ENCODE results near the gene PSPC1. TPM values are rescaled to one million over a fixed set of nuclear protein-coding genes. Genes with fewer than 3 reads are reported as not detected.
"Not testable (repeated sequence)": the region's sequence is repeated elsewhere in the genome, so short reads cannot be mapped to it uniquely, and the experiment has no call there.

The PSPC1 gene
- total and polyA plus RNA-seq, 3 experiments from 2014 or later: 33.0 to 112 (median 104) TPM

- no peak for DNase-seq
- CTCF ChIA-PET: no interaction called here
These were observed 1.2 kb downstream of the PSPC1 start for GRCh38 chr13:19781526-19781925.

GRCh38 chr13:19780753-19781418 is 1.9 kb downstream of the PSPC1 start:
- H3K27me3 ChIP-seq (ENCODE audit: insufficient read depth, low read length, poor library complexity, severe bottlenecking); H3K36me3 ChIP-seq (ENCODE audit: insufficient read depth, low read length); CTCF ChIA-PET; H3K27ac ChIP-seq (ENCODE audit: low read depth, low read length); H3K9me3 Mint-ChIP-seq; H3K4me1 ChIP-seq (ENCODE audit: insufficient read depth, low read length); H3K9me3 ChIP-seq (ENCODE audit: low read length); DNase-seq; H3K27me3 Mint-ChIP-seq: not testable (repeated sequence)
- H3K36me3 Mint-ChIP-seq: peaks cover 0 to 20% (median 2%) of the 10 kb centered on the region in 3 donors
- POLR2A ChIA-PET: interaction anchor here (0.7 to 3.8 kb wide), 3 partner anchors 84 to 1549 kb away, joined by 6 to 30 read pairs (median 11); partner anchors contain the start of gene ZMYM5
- H3K4me1 Mint-ChIP-seq: peaks cover 11 to 21% (median 15%) of the 10 kb centered on the region in 3 donors
- H3K27ac Mint-ChIP-seq: peak overlapping the region in 7 of 8 donors; percentile 24 to 99 (median 88)
- H3K4me3 Mint-ChIP-seq: peak overlapping the region; percentile 98 to 100 (median 99)
- H3K4me3 ChIP-seq (ENCODE audit: low read length): peak overlapping the region; percentile 97

More at GRCh38 chr13:19781526-19781925, 1.2 kb downstream of the PSPC1 start:
- POLR2A ChIA-PET: interaction anchor here (1.2 to 3.8 kb wide), 4 partner anchors 14 to 175 kb away, joined by 3 to 30 read pairs (median 7); partner anchors contain the start of genes MPHOSPH8 and ZMYM5
- Mint-ChIP-seq H3K27ac (peak overlapping the region; percentile 94 to 99 (median 99)), H3K36me3 (peaks cover 0 to 16% (median 2%) of the 10 kb centered on the region in 3 donors), H3K4me1 (peaks cover 7 to 15% (median 9%) of the 10 kb centered on the region in 3 donors), H3K4me3 (peak overlapping the region; percentile 98 to 100 (median 99)), H3K9me3 (peaks cover 0 to 6% (median 0%) of the 10 kb centered on the region in 5 donors), H3K27me3 (peaks cover 0 to 6% of the 10 kb centered on the region in 2 donors)
- no peaks in the 10 kb centered on the region for H3K27me3 ChIP-seq (ENCODE audit: insufficient read depth, low read length, poor library complexity, severe bottlenecking)
- peak overlapping the region; percentile 96 for H3K27ac ChIP-seq (ENCODE audit: low read depth, low read length)
- peaks cover 5% of the 10 kb centered on the region for H3K4me1 ChIP-seq (ENCODE audit: insufficient read depth, low read length)
- H3K4me3 ChIP-seq (ENCODE audit: low read length): peak overlapping the region; percentile 97
- no peaks in the 10 kb centered on the region for H3K36me3 ChIP-seq (ENCODE audit: insufficient read depth, low read length)
- H3K9me3 ChIP-seq (ENCODE audit: low read length): no peaks in the 10 kb centered on the region

- Mint-ChIP-seq H3K36me3 (peaks cover 10 to 67% (median 11%) of the 10 kb centered on the region in 3 donors), H3K4me3 (peak overlapping the region in 2 of 7 donors; percentile 24 to 25), H3K27me3 (no peaks in the 10 kb centered on the region), H3K4me1 (peaks cover 50 to 71% (median 69%) of the 10 kb centered on the region in 3 donors), H3K9me3 (no peaks in the 10 kb centered on the region), H3K27ac (peak overlapping the region in 5 of 8 donors; percentile 2 to 71 (median 38))
- Histone ChIP-seq H3K36me3 (ENCODE audit: insufficient read depth, low read length) (peaks cover 10% of the 10 kb centered on the region), H3K4me1 (ENCODE audit: insufficient read depth, low read length) (peaks cover 18% of the 10 kb centered on the region), H3K27ac (ENCODE audit: low read depth, low read length) (no peak overlapping the region), H3K27me3 (ENCODE audit: insufficient read depth, low read length, poor library complexity, severe bottlenecking) (no peaks in the 10 kb centered on the region), H3K9me3 (ENCODE audit: low read length) (no peaks in the 10 kb centered on the region), H3K4me3 (ENCODE audit: low read length) (no peak overlapping the region)
- ChIA-PET CTCF (no interaction called here), POLR2A (no interaction called here)
- no peak for DNase-seq
These were observed 10.4 kb downstream of the PSPC1 start for GRCh38 chr13:19772306-19772705.

GRCh38 chr13:19769854-19770253 is 12.9 kb downstream of the PSPC1 start:
- Mint-ChIP-seq H3K36me3 (peaks cover 7 to 70% (median 11%) of the 10 kb centered on the region in 3 donors), H3K9me3 (no peaks in the 10 kb centered on the region), H3K27me3 (no peaks in the 10 kb centered on the region), H3K27ac (peak overlapping the region in 3 of 8 donors; percentile 12 to 56 (median 17)), H3K4me1 (peaks cover 51 to 75% (median 72%) of the 10 kb centered on the region in 3 donors), H3K4me3 (peak overlapping the region in 1 of 7 donors; percentile 1)
- H3K36me3 ChIP-seq (ENCODE audit: insufficient read depth, low read length): peaks cover 10% of the 10 kb centered on the region
- no peaks in the 10 kb centered on the region for H3K9me3 ChIP-seq (ENCODE audit: low read length)
- H3K27me3 ChIP-seq (ENCODE audit: insufficient read depth, low read length, poor library complexity, severe bottlenecking): no peaks in the 10 kb centered on the region
- CTCF ChIA-PET: no interaction called here
- DNase-seq: no peak
- H3K4me1 ChIP-seq (ENCODE audit: insufficient read depth, low read length): peaks cover 12% of the 10 kb centered on the region
- no peak overlapping the region for H3K27ac ChIP-seq (ENCODE audit: low read depth, low read length)
- no peak overlapping the region for H3K4me3 ChIP-seq (ENCODE audit: low read length)
- POLR2A ChIA-PET: no interaction called here

GRCh38 chr13:19767966-19768365 is 14.8 kb downstream of the PSPC1 start:
- H3K36me3 Mint-ChIP-seq: peaks cover 7 to 74% (median 16%) of the 10 kb centered on the region in 3 donors

GRCh38 chr13:19766591-19766990 is 16.2 kb downstream of the PSPC1 start:
- H3K4me1 Mint-ChIP-seq: peaks cover 55 to 80% (median 80%) of the 10 kb centered on the region in 3 donors
- CTCF ChIA-PET: no interaction called here
- no peak for DNase-seq

More at GRCh38 chr13:19767966-19768365, 14.8 kb downstream of the PSPC1 start:
- Histone ChIP-seq H3K9me3 (ENCODE audit: low read length) (no peaks in the 10 kb centered on the region), H3K4me1 (ENCODE audit: insufficient read depth, low read length) (peaks cover 15% of the 10 kb centered on the region), H3K36me3 (ENCODE audit: insufficient read depth, low read length) (peaks cover 10% of the 10 kb centered on the region), H3K27me3 (ENCODE audit: insufficient read depth, low read length, poor library complexity, severe bottlenecking) (no peaks in the 10 kb centered on the region), H3K4me3 (ENCODE audit: low read length) (no peak overlapping the region), H3K27ac (ENCODE audit: low read depth, low read length) (no peak overlapping the region)
- Mint-ChIP-seq H3K9me3 (no peaks in the 10 kb centered on the region), H3K27ac (peak overlapping the region in 3 of 8 donors; percentile 12 to 46 (median 29)), H3K4me3 (peak overlapping the region in 6 of 7 donors; percentile 29 to 66 (median 56)), H3K4me1 (peaks cover 50 to 79% (median 79%) of the 10 kb centered on the region in 3 donors), H3K27me3 (no peaks in the 10 kb centered on the region)
- DNase-seq: no peak
- ChIA-PET CTCF (no interaction called here), POLR2A (interaction anchor here (1.0 kb wide), 1 partner anchor 14 kb away, joined by 3 read pairs; the partner anchor contains the start of gene PSPC1)

GRCh38 chr13:19764237-19764636 is 18.5 kb downstream of the PSPC1 start:
- ChIA-PET CTCF (no interaction called here), POLR2A (no interaction called here)
- Histone ChIP-seq H3K4me3 (ENCODE audit: low read length) (no peak overlapping the region), H3K27ac (ENCODE audit: low read depth, low read length) (no peak overlapping the region), H3K36me3 (ENCODE audit: insufficient read depth, low read length) (no peaks in the 10 kb centered on the region), H3K27me3 (ENCODE audit: insufficient read depth, low read length, poor library complexity, severe bottlenecking) (no peaks in the 10 kb centered on the region), H3K9me3 (ENCODE audit: low read length) (no peaks in the 10 kb centered on the region), H3K4me1 (ENCODE audit: insufficient read depth, low read length) (peaks cover 25% of the 10 kb centered on the region)
- Mint-ChIP-seq H3K36me3 (peaks cover 5 to 72% (median 10%) of the 10 kb centered on the region in 3 donors), H3K27ac (peak overlapping the region in 4 of 8 donors; percentile 23 to 55 (median 48)), H3K27me3 (no peaks in the 10 kb centered on the region), H3K4me1 (peaks cover 63 to 86% (median 81%) of the 10 kb centered on the region in 3 donors), H3K9me3 (no peaks in the 10 kb centered on the region), H3K4me3 (peak overlapping the region in 4 of 7 donors; percentile 24 to 49 (median 44))
- DNase-seq: no peak

More at GRCh38 chr13:19766591-19766990, 16.2 kb downstream of the PSPC1 start:
- POLR2A ChIA-PET: no interaction called here
- Histone ChIP-seq H3K27ac (ENCODE audit: low read depth, low read length) (no peak overlapping the region), H3K9me3 (ENCODE audit: low read length) (no peaks in the 10 kb centered on the region), H3K4me3 (ENCODE audit: low read length) (no peak overlapping the region), H3K4me1 (ENCODE audit: insufficient read depth, low read length) (peaks cover 21% of the 10 kb centered on the region), H3K27me3 (ENCODE audit: insufficient read depth, low read length, poor library complexity, severe bottlenecking) (no peaks in the 10 kb centered on the region), H3K36me3 (ENCODE audit: insufficient read depth, low read length) (peaks cover 4% of the 10 kb centered on the region)
- peak overlapping the region in 6 of 7 donors; percentile 7 to 72 (median 52) for H3K4me3 Mint-ChIP-seq
- no peaks in the 10 kb centered on the region for H3K9me3 Mint-ChIP-seq
- peak overlapping the region in 3 of 8 donors; percentile 26 to 77 (median 76) for H3K27ac Mint-ChIP-seq
- no peaks in the 10 kb centered on the region for H3K27me3 Mint-ChIP-seq
- peaks cover 7 to 72% (median 11%) of the 10 kb centered on the region in 3 donors for H3K36me3 Mint-ChIP-seq

- H3K4me3 ChIP-seq (ENCODE audit: low read length): no peak overlapping the region
- DNase-seq: no peak
- Mint-ChIP-seq H3K4me3 (peak overlapping the region in 4 of 7 donors; percentile 27 to 53 (median 34)), H3K27me3 (no peaks in the 10 kb centered on the region), H3K9me3 (no peaks in the 10 kb centered on the region), H3K4me1 (peaks cover 64 to 87% (median 83%) of the 10 kb centered on the region in 3 donors), H3K36me3 (peaks cover 5 to 74% (median 10%) of the 10 kb centered on the region in 3 donors), H3K27ac (peak overlapping the region in 2 of 8 donors; percentile 15 to 62)
- ChIA-PET POLR2A (no interaction called here), CTCF (no interaction called here)
- no peaks in the 10 kb centered on the region for H3K9me3 ChIP-seq (ENCODE audit: low read length)
- H3K27me3 ChIP-seq (ENCODE audit: insufficient read depth, low read length, poor library complexity, severe bottlenecking): no peaks in the 10 kb centered on the region
- no peak overlapping the region for H3K27ac ChIP-seq (ENCODE audit: low read depth, low read length)
- H3K4me1 ChIP-seq (ENCODE audit: insufficient read depth, low read length): peaks cover 25% of the 10 kb centered on the region
- H3K36me3 ChIP-seq (ENCODE audit: insufficient read depth, low read length): no peaks in the 10 kb centered on the region
These were observed 19.1 kb downstream of the PSPC1 start for GRCh38 chr13:19763618-19764017.

Measured in CD8-positive, alpha-beta memory T cell (primary cell).